SJSA1 (cell line): ENCODE results near the gene AFF3. TPM values are rescaled to one million over a fixed set of nuclear protein-coding genes. Genes with fewer than 3 reads are reported as not detected.

Source experiments
- DNase-seq, 2 experiments: peaks; one replicate each; pipeline ENCODE4 v3.0.0-alpha.2; 2015 to 2020; ENCODE audit warnings: low spot score in 2 of 2, low read depth in 1 of 2
- H3K27ac ChIP-seq: fragments of 250-450 bp; sonication (Bioruptor Pico); 2 replicates; pipeline ENCODE4 v1.5.1; 2020; ENCODE audit warnings: mild to moderate bottlenecking, moderate library complexity
- H3K27me3 ChIP-seq: fragments of 250-450 bp; sonication (Bioruptor Pico); replicated peaks from 2 replicates; pipeline ENCODE4 v1.5.1; 2020; ENCODE audit warnings: mild to moderate bottlenecking, moderate library complexity
- H3K36me3 ChIP-seq: fragments of 250-450 bp; sonication (Bioruptor Pico); 2 replicates; pipeline ENCODE4 v1.5.1; 2020; ENCODE audit warnings: mild to moderate bottlenecking
- H3K4me1 ChIP-seq: fragments of 250-450 bp; sonication (Bioruptor Pico); replicated peaks from 2 replicates; pipeline ENCODE4 v1.6.1; 2021; ENCODE audit warnings: mild to moderate bottlenecking
- H3K4me3 ChIP-seq: fragments of 250-450 bp; sonication (Bioruptor Pico); 2 replicates; pipeline ENCODE4 v1.5.1; 2020; ENCODE audit warnings: mild to moderate bottlenecking
- H3K9me3 ChIP-seq: fragments of 250-450 bp; sonication (Bioruptor Pico); replicated peaks from 2 replicates; pipeline ENCODE4 v1.5.1; 2020; ENCODE audit warnings: mild to moderate bottlenecking
- total RNA-seq: library from RNA; depleted of rRNA; stranded (reverse); fragments of >200 nt; shearing (Covaris generic); gene quantifications from 2 replicates; pipeline ENCODE4 v1.2.3, GENCODE V29; 2014

AFF3 gene
- total RNA-seq, 1 experiment from 2014 or later: 0.18 TPM

GRCh38 chr2:99711144-99711543 lies 431.2 kb downstream of the AFF3 start:
- Histone ChIP-seq H3K4me1 (no peaks in the 10 kb centered on the region), H3K9me3 (0 out of 2 replicates have a peak, but pooled peaks cover 4% of the 10 kb centered on the region), H3K27ac (no peak overlapping the region), H3K4me3 (no peak overlapping the region), H3K27me3 (no peaks in the 10 kb centered on the region; the same call in 1 of the 2 replicates), H3K36me3 (no peaks in the 10 kb centered on the region)
- DNase-seq: no peak

- Histone ChIP-seq H3K36me3 (no peaks in the 10 kb centered on the region), H3K27me3 (no peaks in the 10 kb centered on the region; the same call in 1 of the 2 replicates), H3K4me3 (no peak overlapping the region), H3K27ac (no peak overlapping the region), H3K4me1 (no peaks in the 10 kb centered on the region), H3K9me3 (0 out of 2 replicates have a peak, but pooled peaks cover 4% of the 10 kb centered on the region)
- DNase-seq: no peak
These were observed 431.7 kb downstream of the AFF3 start for GRCh38 chr2:99710721-99711120.

DNA sequence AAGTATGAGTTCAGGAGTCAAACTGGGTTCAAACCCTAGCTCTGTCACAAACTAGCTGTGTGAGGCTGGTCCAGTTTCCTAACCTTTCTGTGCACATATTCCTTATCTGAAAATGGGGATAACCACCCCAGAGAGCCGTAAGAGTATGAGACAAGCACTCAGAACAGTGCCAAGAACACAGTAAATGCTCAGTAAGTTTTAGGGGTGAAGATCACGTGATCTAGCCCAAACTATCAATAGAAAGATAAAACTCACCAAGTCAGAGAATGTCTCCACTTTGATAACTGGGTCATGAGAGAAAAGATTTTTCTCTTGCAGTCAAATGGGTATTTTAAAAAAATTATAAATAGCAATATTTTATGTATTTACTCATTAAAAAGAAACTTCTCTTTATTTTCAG lies 433.2 kb downstream of the AFF3 start:
- H3K4me3 ChIP-seq: no peak overlapping the region
- no peaks in the 10 kb centered on the region for H3K4me1 ChIP-seq
- DNase-seq: no peak
- H3K27me3 ChIP-seq: no peaks in the 10 kb centered on the region; the same call in 1 of the 2 replicates
- no peaks in the 10 kb centered on the region for H3K36me3 ChIP-seq
- H3K27ac ChIP-seq: no peak overlapping the region
- 0 out of 2 replicates have a peak, but pooled peaks cover 4% of the 10 kb centered on the region for H3K9me3 ChIP-seq

GRCh38 chr2:99708231-99708630 lies 434.2 kb downstream of the AFF3 start:
- Histone ChIP-seq H3K4me3 (no peak overlapping the region), H3K4me1 (no peaks in the 10 kb centered on the region), H3K27me3 (no peaks in the 10 kb centered on the region; the same call in 1 of the 2 replicates), H3K27ac (no peak overlapping the region), H3K36me3 (no peaks in the 10 kb centered on the region), H3K9me3 (0 out of 2 replicates have a peak, but pooled peaks cover 4% of the 10 kb centered on the region)
- DNase-seq: no peak

- no peak overlapping the region for H3K27ac ChIP-seq
- no peak overlapping the region for H3K4me3 ChIP-seq
- H3K4me1 ChIP-seq: no peaks in the 10 kb centered on the region
- 0 out of 2 replicates have a peak, but pooled peaks cover 3% of the 10 kb centered on the region for H3K9me3 ChIP-seq
- H3K27me3 ChIP-seq: no peaks in the 10 kb centered on the region; the same call in 1 of the 2 replicates
- DNase-seq: no peak
- no peaks in the 10 kb centered on the region for H3K36me3 ChIP-seq
These were observed 434.8 kb downstream of the AFF3 start for GRCh38 chr2:99707592-99707991.

- no peaks in the 10 kb centered on the region for H3K4me1 ChIP-seq
- H3K27me3 ChIP-seq: no peaks in the 10 kb centered on the region; the same call in 1 of the 2 replicates
- no peak overlapping the region for H3K27ac ChIP-seq
- no peaks in the 10 kb centered on the region for H3K36me3 ChIP-seq
- no peaks in the 10 kb centered on the region for H3K9me3 ChIP-seq
- no peak overlapping the region for H3K4me3 ChIP-seq
- no peak for DNase-seq
These were observed 435.7 kb downstream of the AFF3 start for GRCh38 chr2:99706735-99707134.

- no peaks in the 10 kb centered on the region for H3K36me3 ChIP-seq
- H3K4me3 ChIP-seq: no peak overlapping the region
- no peaks in the 10 kb centered on the region for H3K27me3 ChIP-seq
- DNase-seq: no peak
- H3K9me3 ChIP-seq: no peaks in the 10 kb centered on the region
- H3K4me1 ChIP-seq: peaks cover 6% of the 10 kb centered on the region; the same call in 1 of the 2 replicates
- H3K27ac ChIP-seq: no peak overlapping the region
These were observed 440.9 kb downstream of the AFF3 start for GRCh38 chr2:99701503-99701902.

GRCh38 chr2:99700482-99701398 lies 441.6 kb downstream of the AFF3 start:
- H3K4me3 ChIP-seq: no peak overlapping the region
- H3K4me1 ChIP-seq: peaks cover 6% of the 10 kb centered on the region; the same call in 1 of the 2 replicates
- DNase-seq: no peak
- no peaks in the 10 kb centered on the region for H3K9me3 ChIP-seq
- H3K27me3 ChIP-seq: no peaks in the 10 kb centered on the region
- H3K36me3 ChIP-seq: no peaks in the 10 kb centered on the region
- H3K27ac ChIP-seq: no peak overlapping the region

DNA sequence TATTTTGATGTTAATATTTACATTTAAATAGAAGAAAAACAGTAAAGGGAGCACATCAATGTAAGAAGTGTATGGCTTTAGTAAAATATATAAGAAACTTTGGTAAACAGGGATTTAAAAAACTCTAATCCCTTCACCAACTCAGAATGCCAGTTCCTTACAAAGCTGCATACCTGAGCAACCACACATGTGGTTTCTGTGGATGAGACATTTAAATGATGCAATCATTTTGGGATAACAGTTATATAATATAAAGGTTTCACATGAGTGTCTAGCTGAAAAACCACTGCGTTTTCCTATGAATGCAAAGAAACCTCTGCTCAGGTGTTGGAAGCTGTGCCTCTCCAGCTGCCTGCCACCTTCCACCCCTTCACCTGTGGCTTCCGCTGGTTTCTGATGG lies 443.5 kb downstream of the AFF3 start:
- H3K27ac ChIP-seq: peak overlapping the region; percentile 7; the same call in 1 of the 2 replicates
- no peak for DNase-seq
- H3K36me3 ChIP-seq: no peaks in the 10 kb centered on the region
- no peaks in the 10 kb centered on the region; the same call in 1 of the 2 replicates for H3K9me3 ChIP-seq
- H3K27me3 ChIP-seq: no peaks in the 10 kb centered on the region
- H3K4me3 ChIP-seq: no peak overlapping the region
- peaks cover 15% of the 10 kb centered on the region; the same call in 1 of the 2 replicates for H3K4me1 ChIP-seq

DNA sequence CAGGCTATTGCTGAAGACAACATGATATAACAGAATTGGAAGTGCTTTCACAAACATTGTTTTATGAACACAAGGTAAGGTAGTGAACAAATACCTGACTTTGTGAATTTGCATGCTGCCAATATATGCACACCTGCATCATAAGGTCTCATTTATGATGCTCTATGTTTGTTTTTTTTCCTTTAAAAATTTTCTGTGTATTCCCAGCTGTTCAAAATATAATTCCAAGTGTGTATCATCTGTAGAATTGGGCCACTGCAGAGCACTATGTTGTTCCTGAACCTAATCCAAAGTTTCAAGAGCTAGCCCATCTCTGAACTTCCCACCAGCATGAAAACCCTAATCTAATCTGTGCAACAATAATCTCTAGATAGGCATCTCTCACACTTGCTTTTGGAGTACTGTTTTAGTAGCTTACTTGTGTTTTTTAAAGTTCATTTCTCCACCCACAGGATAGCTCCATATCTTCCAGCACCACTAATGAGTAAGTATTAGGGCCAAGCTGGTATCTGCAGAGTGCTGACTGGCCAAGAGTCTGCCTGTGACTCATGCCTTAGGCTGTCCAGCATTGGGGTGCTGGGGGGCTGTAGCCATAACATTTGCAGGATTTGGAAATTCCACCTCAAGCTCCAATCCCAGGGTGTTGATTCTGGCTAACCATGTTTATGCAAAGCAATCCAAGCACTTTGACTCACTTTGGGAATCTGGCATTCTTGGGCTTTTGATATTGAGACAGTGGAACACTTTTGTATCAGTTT lies 444.4 kb downstream of the AFF3 start:
- Histone ChIP-seq H3K4me1 (peaks cover 15% of the 10 kb centered on the region; the same call in 1 of the 2 replicates), H3K9me3 (no peaks in the 10 kb centered on the region; the same call in 1 of the 2 replicates), H3K36me3 (no peaks in the 10 kb centered on the region), H3K4me3 (no peak overlapping the region), H3K27me3 (no peaks in the 10 kb centered on the region), H3K27ac (no peak overlapping the region)
- peak; percentile 23 to 52 for DNase-seq

DNA sequence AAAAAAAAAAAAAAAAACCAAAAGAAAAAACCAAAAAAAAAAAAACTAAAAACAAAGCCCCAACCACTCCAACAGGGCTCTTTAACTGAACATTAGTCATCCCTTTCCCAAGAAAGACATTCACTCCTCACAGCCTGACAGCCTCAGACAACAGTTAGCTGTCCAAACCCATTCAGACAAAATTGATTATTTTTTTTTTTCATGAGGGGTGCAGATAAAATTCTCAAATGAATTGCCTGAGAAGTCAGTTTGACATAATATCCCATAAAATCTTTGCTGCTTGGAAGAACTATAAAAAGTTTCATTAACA lies 446.5 kb downstream of the AFF3 start:
- no peaks in the 10 kb centered on the region; the same call in 1 of the 2 replicates for H3K9me3 ChIP-seq
- H3K27ac ChIP-seq: no peak overlapping the region
- peaks cover 15% of the 10 kb centered on the region; the same call in 1 of the 2 replicates for H3K4me1 ChIP-seq
- no peak for DNase-seq
- no peaks in the 10 kb centered on the region for H3K27me3 ChIP-seq
- no peak overlapping the region for H3K4me3 ChIP-seq
- H3K36me3 ChIP-seq: no peaks in the 10 kb centered on the region

DNA sequence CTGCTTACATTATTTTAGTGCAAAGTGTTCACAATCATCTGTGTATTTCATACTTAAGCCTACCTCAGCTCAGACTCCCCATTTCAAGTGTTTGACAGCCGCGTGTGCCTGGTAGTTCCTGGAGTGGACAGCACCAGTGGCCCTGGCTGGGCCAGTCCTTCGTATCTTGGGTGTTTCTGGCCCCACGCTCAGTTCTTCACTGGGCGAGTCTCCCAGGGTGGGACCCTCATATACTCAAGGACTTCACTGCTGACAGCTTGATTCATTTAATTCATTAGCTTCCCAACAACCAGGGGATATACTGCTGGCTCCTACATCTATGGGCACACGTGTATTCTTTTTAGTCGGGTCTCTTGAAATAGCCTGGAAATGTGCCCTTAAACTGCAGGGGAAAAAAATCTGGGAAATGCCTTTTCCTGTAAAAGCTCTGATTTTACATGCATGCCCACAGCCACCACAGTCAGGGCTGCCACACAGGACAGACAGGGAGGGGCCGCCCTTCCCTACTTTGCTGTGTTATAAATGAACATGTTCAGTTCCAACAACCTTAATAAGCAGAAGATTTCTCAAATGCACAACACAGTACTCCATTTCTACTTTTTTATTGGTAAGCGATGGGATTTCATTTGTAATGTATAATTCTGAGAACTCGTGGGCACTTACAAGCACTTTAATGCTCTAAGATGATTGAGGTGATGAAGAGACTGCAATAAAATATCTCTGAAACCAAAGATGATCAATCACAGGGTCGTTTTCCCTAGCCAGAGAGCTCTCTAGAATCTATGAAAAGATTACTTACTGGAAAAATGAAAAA lies 447.1 kb downstream of the AFF3 start:
- Histone ChIP-seq H3K27me3 (no peaks in the 10 kb centered on the region), H3K4me3 (no peak overlapping the region), H3K27ac (no peak overlapping the region), H3K36me3 (no peaks in the 10 kb centered on the region), H3K9me3 (no peaks in the 10 kb centered on the region; the same call in 1 of the 2 replicates), H3K4me1 (peaks cover 15% of the 10 kb centered on the region; the same call in 1 of the 2 replicates)
- DNase-seq: no peak

DNA sequence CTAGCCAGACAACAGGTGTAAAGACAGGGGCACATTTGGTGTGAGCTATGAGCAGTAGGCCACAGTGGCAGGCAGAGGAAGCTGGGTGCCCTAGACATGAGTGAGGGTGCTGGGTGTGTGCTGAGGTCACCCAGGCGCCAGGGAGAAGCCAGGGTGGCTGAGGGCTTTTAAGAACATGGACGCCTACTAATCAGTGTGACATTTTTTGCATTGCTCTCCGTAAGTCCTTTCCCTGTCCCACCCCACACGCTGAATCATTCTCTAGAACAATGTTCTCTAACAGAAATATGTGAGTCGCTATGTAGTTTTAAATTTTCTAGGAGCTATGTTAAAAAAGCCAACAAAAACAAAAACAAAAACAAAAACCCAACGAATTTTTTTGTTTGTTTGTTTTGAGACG lies 448.1 kb downstream of the AFF3 start:
- H3K9me3 ChIP-seq: no peaks in the 10 kb centered on the region; the same call in 1 of the 2 replicates
- no peaks in the 10 kb centered on the region for H3K36me3 ChIP-seq
- no peak overlapping the region for H3K27ac ChIP-seq
- no peaks in the 10 kb centered on the region for H3K27me3 ChIP-seq
- H3K4me3 ChIP-seq: no peak overlapping the region
- peaks cover 15% of the 10 kb centered on the region; the same call in 1 of the 2 replicates for H3K4me1 ChIP-seq
- DNase-seq: peak in 1 of 2 experiments; percentile 41
